Peyer's patch (tissue), 4 donors: ENCODE data around the gene STAMBPL1.

ENCODE experiments used
- POLR2A ChIP-seq, 2 donors: fragments of 450-650 bp; IDR thresholded peaks; one replicate each; pipeline ENCODE4 v1.5.1; 2017; ENCODE audit warnings: antibody characterized with exemption in 2 of 2, mild to moderate bottlenecking in 2 of 2, moderate library complexity in 2 of 2
- TF ChIP-seq, protein P1 (sequence below), 6 experiments: fragments of 450-650 bp in 4 of 6; fragments of 200-600 bp in 2 of 6; sonication (generic) in 1 of 6; IDR thresholded peaks; one replicate each; pipeline ENCODE4 v1.5.1; 2017 to 2019; ENCODE audit warnings: antibody characterized with exemption in 6 of 6, mild to moderate bottlenecking in 3 of 6, moderate library complexity in 1 of 6

DNA sequence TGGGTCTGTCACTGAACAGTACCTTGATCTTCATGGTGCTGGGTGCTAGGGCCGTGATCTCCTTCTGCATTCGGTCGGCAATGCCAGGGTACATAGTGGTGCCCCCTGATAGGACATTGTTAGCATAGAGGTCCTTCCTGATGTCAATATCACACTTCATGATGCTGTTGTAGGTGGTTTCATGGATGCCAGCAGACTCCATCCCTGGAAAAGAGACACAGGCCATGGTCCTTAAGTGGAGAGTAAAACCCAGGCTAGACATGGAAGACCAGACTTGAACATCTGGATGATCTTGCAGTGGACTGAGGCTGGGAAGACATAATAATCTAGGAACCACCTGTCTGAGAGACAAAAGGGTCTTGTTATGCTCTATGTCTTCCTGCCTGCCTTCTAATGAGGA is 58.0 kb downstream of the STAMBPL1 start:
- TF ChIP-seq, protein P1, sequence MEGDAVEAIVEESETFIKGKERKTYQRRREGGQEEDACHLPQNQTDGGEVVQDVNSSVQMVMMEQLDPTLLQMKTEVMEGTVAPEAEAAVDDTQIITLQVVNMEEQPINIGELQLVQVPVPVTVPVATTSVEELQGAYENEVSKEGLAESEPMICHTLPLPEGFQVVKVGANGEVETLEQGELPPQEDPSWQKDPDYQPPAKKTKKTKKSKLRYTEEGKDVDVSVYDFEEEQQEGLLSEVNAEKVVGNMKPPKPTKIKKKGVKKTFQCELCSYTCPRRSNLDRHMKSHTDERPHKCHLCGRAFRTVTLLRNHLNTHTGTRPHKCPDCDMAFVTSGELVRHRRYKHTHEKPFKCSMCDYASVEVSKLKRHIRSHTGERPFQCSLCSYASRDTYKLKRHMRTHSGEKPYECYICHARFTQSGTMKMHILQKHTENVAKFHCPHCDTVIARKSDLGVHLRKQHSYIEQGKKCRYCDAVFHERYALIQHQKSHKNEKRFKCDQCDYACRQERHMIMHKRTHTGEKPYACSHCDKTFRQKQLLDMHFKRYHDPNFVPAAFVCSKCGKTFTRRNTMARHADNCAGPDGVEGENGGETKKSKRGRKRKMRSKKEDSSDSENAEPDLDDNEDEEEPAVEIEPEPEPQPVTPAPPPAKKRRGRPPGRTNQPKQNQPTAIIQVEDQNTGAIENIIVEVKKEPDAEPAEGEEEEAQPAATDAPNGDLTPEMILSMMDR (IDR thresholded peaks at IDR 0.05) = no peak
- no peak for TF ChIP-seq POLR2A (IDR thresholded peaks at IDR 0.05)
